ENCODE measurements around the gene KRT27. TPM values are rescaled to one million over a fixed set of nuclear protein-coding genes. Genes with fewer than 3 reads are reported as not detected.

The KRT27 gene
- total RNA-seq, 1 experiment from 2014 or later, result not detected

- no peaks in the 10 kb centered on the region for H3K27me3 ChIP-seq (ENCODE audit: insufficient read depth, low read length)
- no TSS peak for BruUV-seq (replicated peaks)
- TF ChIP-seq EGR1 (IDR thresholded peaks at IDR 0.05; ENCODE audit: low read depth), result no peak
- no peak for TF ChIP-seq YY1 (IDR thresholded peaks at IDR 0.05; ENCODE audit: extremely low read depth, insufficient replicate concordance, low read depth, low read length)
- CTCF ChIA-PET, result no interaction called here
- H3K9ac ChIP-seq (ENCODE audit: low read length), result no peak overlapping the region
- H3K4me3 ChIP-seq (replicated peaks in 1 of 2; ENCODE audit: low read depth in 1 of 2, low read length in 2 of 2), result no peak overlapping the region
- H4K20me1 ChIP-seq (ENCODE audit: insufficient read depth), result no peaks in the 10 kb centered on the region
- intact Hi-C loops (cut with micrococcal nuclease), result no loop called here
- H3K27ac ChIP-seq (ENCODE audit: low read depth, low read length), result no peak overlapping the region
- H3K4me1 ChIP-seq (ENCODE audit: control insufficient read depth in 1 of 2, insufficient read depth in 2 of 2, low read length in 2 of 2), result no peaks in the 10 kb centered on the region
- H3K9me3 ChIP-seq (ENCODE audit: control insufficient read depth in 1 of 2, insufficient read depth in 1 of 2, low read depth in 1 of 2, low read length in 2 of 2), result no peaks in the 10 kb centered on the region
- H3K36me3 ChIP-seq (ENCODE audit: control insufficient read depth in 1 of 2, insufficient read depth in 2 of 2, low read length in 2 of 2), result no peaks in the 10 kb centered on the region
- DNase-seq (ENCODE audit: low read depth, low spot score) (no peak), ATAC-seq (no peak)
- H3K4me2 ChIP-seq (ENCODE audit: low read length), result no peak overlapping the region
- POLR2A ChIA-PET, result no interaction called here
- no peaks in the 10 kb centered on the region for H3K9me2 ChIP-seq (ENCODE audit: insufficient read depth)
- no peak overlapping the region for H2AFZ ChIP-seq (ENCODE audit: low read depth, low read length, poor library complexity, severe bottlenecking)
- RAD21 ChIA-PET (ENCODE audit: low non-redundant PET in 1 of 2, low total read pairs in 2 of 2, uncharacterized antibody in 2 of 2, unreplicated experiment in 2 of 2), result no interaction called here
- H3K79me2 ChIP-seq (ENCODE audit: insufficient read depth, low read length), result no peaks in the 10 kb centered on the region
Observed at GRCh38 chr17:40794466-40794865, 12.1 kb upstream of the KRT27 start.

GRCh38 chr17:40793832-40794231 is 11.5 kb upstream of the KRT27 start:
- BruUV-seq (replicated peaks), result no TSS peak
- Histone ChIP-seq H3K36me3 (ENCODE audit: control insufficient read depth in 1 of 2, insufficient read depth in 2 of 2, low read length in 2 of 2) (no peaks in the 10 kb centered on the region), H3K9me2 (ENCODE audit: insufficient read depth) (no peaks in the 10 kb centered on the region), H3K4me1 (ENCODE audit: control insufficient read depth in 1 of 2, insufficient read depth in 2 of 2, low read length in 2 of 2) (no peaks in the 10 kb centered on the region), H4K20me1 (ENCODE audit: insufficient read depth) (no peaks in the 10 kb centered on the region), H2AFZ (ENCODE audit: low read depth, low read length, poor library complexity, severe bottlenecking) (no peak overlapping the region), H3K4me2 (ENCODE audit: low read length) (no peak overlapping the region), H3K9me3 (ENCODE audit: control insufficient read depth in 1 of 2, insufficient read depth in 1 of 2, low read depth in 1 of 2, low read length in 2 of 2) (no peaks in the 10 kb centered on the region), H3K79me2 (ENCODE audit: insufficient read depth, low read length) (no peaks in the 10 kb centered on the region), H3K4me3 (replicated peaks in 1 of 2; ENCODE audit: low read depth in 1 of 2, low read length in 2 of 2) (no peak overlapping the region), H3K9ac (ENCODE audit: low read length) (no peak overlapping the region), H3K27ac (ENCODE audit: low read depth, low read length) (no peak overlapping the region), H3K27me3 (ENCODE audit: insufficient read depth, low read length) (no peaks in the 10 kb centered on the region)
- CTCF ChIA-PET, result interaction anchor here (2.1 kb wide), 1 partner anchor 178 kb away, joined by 21 read pairs; no protein-coding TSS in a partner anchor
- intact Hi-C loops (cut with micrococcal nuclease), result no loop called here
- ATAC-seq (no peak), DNase-seq (ENCODE audit: low read depth, low spot score) (no peak)
- RAD21 ChIA-PET (ENCODE audit: low non-redundant PET in 1 of 2, low total read pairs in 2 of 2, uncharacterized antibody in 2 of 2, unreplicated experiment in 2 of 2), result no interaction called here
- POLR2A ChIA-PET, result no interaction called here
- no peak for TF ChIP-seq ZNF274 (IDR thresholded peaks at IDR 0.05; ENCODE audit: low read depth, low read length)
- no peak for TF ChIP-seq FOSL1 (IDR thresholded peaks at IDR 0.05; ENCODE audit: low read depth)
- no peak for TF ChIP-seq CBX3 (IDR thresholded peaks at IDR 0.05; ENCODE audit: low read depth)
- no peak for TF ChIP-seq EZH2 (IDR thresholded peaks at IDR 0.05)
- TF ChIP-seq EZH2phosphoT487 (IDR thresholded peaks at IDR 0.05; ENCODE audit: borderline replicate concordance), result no peak
- no peak for TF ChIP-seq ZBTB33 (IDR thresholded peaks at IDR 0.05; ENCODE audit: extremely low read depth, insufficient replicate concordance, low read length)
- TF ChIP-seq TCF7L2 (IDR thresholded peaks at IDR 0.05; ENCODE audit: borderline replicate concordance, extremely low read depth, insufficient read depth, insufficient read length), result no peak
- TF ChIP-seq RAD21 (IDR thresholded peaks at IDR 0.05; ENCODE audit: low read depth), result no peak

Measured in HCT116 (cell line).